Stimulated activated CD4-positive, alpha-beta T cell treated with anti-CD3 and anti-CD28 coated beads, Interleukin-2, amount 100 ng/mL, for 4 hours (primary cell): ENCODE measurements around the gene STAT5A.
A peak's percentile ranks its signal among the peaks of the same experiment; 100 is the strongest.
"Not testable (repeated sequence)": the region's sequence is repeated elsewhere in the genome, so short reads cannot be mapped to it uniquely, and the experiment has no call there.

Experiments used
- DNase-seq: peaks from one replicate; pipeline ENCODE4 v3.0.0-alpha.2; 2020; ENCODE audit warnings: low read depth

The STAT5A gene

GRCh38 chr17:42308446-42308845 lies 20.1 kb downstream of the STAT5A start:
- no peak for DNase-seq

GRCh38 chr17:42309142-42309541 lies 20.8 kb downstream of the STAT5A start:
- no peak for DNase-seq

- DNase-seq, result no peak
These were observed 21.9 kb downstream of the STAT5A start for GRCh38 chr17:42309986-42310786.

DNA sequence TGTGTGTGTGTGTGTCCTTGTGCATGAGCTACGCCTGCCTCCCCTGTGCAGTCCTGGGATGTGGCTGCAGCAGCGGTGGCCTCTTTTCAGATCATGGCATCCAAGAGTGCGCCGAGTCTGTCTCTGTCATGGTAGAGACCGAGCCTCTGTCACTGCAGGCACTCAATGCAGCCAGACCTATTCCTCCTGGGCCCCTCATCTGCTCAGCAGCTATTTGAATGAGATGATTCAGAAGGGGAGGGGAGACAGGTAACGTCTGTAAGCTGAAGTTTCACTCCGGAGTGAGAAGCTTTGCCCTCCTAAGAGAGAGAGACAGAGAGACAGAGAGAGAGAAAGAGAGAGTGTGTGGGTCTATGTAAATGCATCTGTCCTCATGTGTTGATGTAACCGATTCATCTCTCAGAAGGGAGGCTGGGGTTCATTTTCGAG lies 22.5 kb downstream of the STAT5A start:
- DNase-seq, result no peak

GRCh38 chr17:42311240-42312034 lies 23.1 kb downstream of the STAT5A start:
- DNase-seq, result no peak

- DNase-seq, result no peak
These were observed 23.7 kb downstream of the STAT5A start for GRCh38 chr17:42312035-42312284.

DNA sequence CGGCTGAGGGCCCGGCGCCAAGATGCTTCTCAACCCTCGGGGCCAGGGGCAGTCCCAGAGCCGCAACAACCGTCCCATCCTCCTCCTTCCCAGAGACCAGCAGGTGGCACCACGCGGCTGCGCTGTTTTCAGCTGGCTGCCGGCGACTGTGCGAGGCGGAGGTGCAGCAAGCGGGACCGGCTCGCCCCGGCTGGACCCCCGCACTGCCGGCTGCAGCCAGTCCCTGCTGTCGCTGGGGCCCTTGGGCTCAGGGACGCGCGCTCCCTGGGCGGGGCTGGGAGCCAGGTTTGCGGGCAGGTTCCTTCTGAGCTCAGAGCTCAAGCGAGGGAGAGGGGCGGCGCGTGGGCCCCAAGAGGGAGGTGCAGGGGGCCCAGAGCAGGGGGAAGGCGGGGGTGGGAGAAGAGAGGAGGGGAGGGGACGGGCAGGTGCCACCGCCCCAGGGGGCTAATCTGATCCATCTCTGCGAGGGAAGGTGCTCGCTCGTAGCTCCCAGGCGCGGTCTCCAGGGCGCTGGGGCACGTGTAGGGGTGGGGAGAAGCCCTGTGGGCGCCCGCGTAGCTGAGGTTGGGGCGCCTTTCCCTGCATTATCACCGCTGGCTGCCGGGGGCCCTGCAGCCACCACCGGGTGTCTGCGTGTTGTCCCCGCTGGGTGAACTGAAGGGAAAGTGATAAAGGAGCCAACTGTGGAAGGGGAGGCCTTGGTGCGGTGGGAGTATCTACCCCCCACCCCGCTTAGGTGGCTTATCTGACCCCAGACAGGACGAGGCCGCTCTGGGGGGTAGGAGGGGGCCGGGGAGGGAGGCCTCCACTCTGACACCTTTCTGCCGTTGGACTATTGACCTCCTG lies 24.2 kb downstream of the STAT5A start:
- DNase-seq, result peak; percentile 71

GRCh38 chr17:42313389-42313772 lies 25.1 kb downstream of the STAT5A start:
- DNase-seq, result no peak

DNA sequence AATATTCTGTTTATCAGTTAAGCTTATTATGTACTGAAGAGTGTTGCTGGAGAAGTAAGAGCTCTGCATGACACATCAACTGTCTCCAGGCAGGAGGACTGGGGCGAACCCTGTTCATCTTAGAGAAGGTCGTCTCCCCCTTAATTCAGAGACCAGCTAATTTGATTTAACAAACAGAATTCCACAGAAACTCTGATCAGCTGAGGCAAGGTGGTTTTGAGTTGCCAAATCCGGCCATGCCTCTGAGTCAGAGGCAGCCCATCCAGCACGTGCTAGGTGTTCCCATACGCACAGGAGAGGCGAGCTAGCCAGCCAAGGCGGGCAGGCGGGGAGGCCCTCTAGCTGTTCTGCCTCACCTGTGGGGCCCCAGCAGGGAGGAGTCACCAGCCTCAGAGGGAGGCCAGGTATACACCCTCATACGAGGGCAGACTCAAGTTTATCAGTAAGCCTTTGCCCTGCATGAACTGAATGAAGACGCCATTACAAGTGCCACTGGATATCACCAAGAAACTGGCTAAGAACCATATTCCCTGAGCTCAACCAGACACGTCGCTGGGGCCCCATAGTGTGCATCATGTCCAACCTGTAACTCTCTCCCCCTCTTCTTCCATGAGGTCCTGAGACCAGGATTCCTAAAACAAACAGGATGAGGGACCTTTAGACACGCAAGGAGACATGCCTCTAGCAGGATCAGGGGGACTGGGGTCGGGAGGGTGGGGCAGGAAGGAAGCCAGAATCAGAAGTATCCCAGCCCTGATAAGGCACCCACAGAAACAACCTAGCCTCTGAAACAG lies 25.7 kb downstream of the STAT5A start:
- no peak for DNase-seq

DNA sequence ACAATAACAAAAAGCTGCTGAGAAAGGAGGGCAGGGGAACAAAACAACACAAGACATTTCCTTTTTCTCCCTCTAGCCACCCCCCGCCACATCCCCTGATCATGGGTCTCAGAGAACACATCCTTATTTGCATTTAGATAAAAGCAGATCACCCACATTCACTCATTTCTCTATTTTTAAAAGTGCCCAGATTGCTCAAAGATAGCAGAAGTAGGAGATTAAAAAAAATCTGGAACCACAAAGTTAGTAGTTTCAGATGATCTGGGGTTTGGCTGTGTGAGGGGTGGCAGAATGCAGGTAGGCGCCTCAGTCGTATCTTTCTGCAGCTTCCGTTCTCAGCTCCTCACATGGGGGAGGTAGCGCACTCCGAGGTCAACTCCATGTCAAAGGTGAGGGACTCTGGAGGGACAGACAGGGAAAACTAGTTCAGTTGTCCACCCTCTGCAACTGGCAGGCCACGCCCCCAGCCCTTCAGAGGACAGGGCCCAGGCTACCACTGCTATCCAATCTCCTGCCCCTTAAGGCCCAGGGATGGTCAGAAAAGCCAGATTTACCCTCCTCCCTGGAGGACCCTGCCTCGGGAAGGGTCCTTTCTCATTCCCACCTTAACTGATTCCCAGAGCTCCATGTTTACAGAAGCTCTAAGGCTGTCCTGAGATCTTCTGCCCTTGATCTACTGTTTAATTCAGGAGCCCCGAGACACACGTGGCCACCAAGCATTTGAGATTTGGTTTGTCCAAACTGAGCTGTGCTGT lies 27.3 kb downstream of the STAT5A start:
- no peak for DNase-seq

DNA sequence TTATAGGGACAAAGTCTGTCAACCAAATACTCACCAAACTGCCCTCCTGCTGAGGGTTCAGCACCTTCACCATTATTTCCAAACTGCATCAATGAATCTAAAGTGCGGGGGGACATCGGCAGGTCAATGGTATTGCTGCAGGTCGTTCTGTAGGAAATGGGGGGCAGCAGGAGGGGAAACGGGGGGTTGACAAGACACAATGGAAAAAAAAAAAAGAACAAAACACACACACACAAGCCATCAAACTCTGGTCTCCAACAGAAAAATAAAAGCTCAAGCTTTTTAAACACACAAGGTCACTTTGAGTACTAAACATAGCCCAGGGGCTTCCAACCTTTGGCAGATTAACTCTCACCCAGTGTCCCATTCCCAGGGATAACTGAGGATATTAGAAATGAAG lies 28.5 kb downstream of the STAT5A start:
- DNase-seq, result no peak

DNA sequence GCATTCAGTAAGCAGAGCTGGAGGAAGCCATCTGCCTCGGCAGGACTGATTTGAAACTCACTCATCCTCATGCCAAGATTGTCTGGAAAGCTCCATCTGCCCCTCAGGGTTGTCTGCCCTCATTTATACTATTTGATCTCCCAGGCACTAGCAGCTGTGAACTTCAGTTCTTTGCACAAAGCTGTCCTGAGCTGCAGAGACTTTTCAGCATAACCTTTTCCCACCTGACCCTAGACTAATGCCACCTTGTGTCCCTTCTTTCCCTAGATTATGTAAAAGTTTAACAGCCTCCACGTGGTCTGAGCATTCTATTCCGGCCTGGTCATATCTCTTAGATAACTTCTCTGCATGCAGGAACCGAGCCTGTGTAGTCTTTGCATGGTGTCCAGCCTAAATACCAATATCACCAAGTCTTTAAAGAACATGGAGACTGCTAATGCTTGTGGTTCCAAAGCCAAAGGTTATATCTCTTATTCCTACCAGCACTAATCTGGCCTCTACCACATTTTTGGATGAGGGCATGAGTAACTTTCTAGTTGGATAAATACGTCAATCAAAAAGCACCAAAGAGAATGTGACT lies 29.1 kb downstream of the STAT5A start:
- no peak for DNase-seq

- DNase-seq, result not testable (repeated sequence)
These were observed 29.7 kb downstream of the STAT5A start for GRCh38 chr17:42317967-42318366.

DNA sequence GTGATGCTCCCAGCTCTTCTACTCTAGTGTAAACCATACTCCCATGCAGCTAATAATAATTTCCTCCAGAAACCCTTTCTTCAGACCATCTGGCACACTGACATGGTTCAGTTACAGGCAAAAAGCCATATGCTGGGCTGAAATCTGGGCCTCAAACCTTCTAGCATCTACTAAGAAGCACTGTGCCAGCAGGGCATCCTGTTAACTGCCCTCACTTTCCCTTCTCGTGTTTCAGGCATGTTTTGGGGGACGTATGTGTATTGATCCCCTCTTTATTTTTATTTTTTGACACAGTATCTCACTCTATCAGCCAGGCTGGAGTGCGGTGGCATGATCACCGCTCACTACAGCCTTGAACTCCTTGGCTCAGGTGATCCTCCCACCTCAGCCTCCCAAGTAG lies 33.3 kb downstream of the STAT5A start:
- DNase-seq, result no peak

DNA sequence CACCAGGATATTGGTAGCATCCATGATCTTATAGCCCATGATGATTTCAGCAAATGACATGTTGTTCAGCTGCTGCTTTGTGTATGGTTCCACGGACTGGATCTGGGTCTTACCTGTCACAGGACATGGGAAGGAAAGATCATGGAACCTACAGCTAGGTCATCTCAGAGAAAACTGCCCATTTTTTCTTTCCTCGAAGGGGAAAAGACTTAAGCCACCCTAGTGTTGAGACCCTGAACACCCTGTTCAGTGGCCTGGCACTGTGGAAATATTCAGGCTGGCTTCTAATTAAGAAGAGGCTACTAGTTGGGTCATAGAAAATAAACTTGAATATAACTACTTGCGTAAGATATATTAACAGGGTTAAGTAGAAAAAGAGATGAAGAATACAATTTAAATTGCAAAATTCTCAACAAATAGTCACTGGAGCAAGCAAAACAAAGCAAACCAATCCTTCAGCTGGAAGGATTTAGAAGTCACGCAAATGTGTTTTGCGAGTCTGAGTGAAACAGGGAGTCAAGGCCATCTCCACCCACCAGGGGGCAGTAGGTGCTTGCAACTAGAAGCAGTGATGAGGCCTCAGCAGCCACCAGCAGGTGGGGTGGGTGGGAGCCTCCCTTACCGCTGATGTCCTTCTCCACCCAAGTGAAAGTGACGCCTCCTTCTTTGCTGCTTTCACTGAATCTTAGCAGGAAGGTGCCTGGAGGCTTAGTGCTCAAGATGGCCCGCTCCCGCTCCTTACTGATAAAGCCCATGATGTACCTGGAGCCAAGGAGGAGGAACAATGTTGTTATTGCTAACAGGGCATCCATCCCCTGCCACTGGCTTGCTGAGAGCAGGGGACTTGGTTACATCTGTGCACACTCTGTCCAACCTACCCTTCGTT lies 34.3 kb downstream of the STAT5A start:
- peak; percentile 91 for DNase-seq

GRCh38 chr17:42323268-42323773 lies 35.0 kb downstream of the STAT5A start:
- DNase-seq, result no peak

GRCh38 chr17:42325026-42325425 lies 36.7 kb downstream of the STAT5A start:
- DNase-seq, result no peak

GRCh38 chr17:42329025-42329976 lies 41.0 kb downstream of the STAT5A start:
- DNase-seq, result no peak
